K562 (cell line): Measurements from ENCODE around the gene BRMS1. TPM values are rescaled to one million over a fixed set of nuclear protein-coding genes. Genes with fewer than 3 reads are reported as not detected.

Experiments
- CBFA2T3 ChIP-seq: fragments of 450-650 bp; IDR thresholded peaks from 2 replicates; pipeline ENCODE4 v1.6.1; 2017
- HMGN3 ChIP-seq: IDR thresholded peaks from 2 replicates; pipeline ENCODE4 v1.6.1; 2011; ENCODE audit warnings: borderline replicate concordance, low read depth, mild to moderate bottlenecking, mixed read lengths, low read length; ENCODE audit not compliant: insufficient read length; ENCODE audit errors: extremely low read depth
- KLF6 ChIP-seq: fragments of 250-450 bp; sonication (Bioruptor Pico); IDR thresholded peaks from 2 replicates; pipeline ENCODE4 v1.4.0; 2020; ENCODE audit warnings: mild to moderate bottlenecking, moderate library complexity, borderline replicate concordance
- MNT ChIP-seq, 2 experiments: fragments of 450-650 bp; conservative IDR thresholded peaks; 2 replicates each; pipeline ENCODE4 v1.6.1; 2017; ENCODE audit warnings: mild to moderate bottlenecking in 2 of 2, moderate library complexity in 2 of 2
- MYC ChIP-seq, 2 experiments: fragments of 250-450 bp in 1 of 2; sonication (Bioruptor Pico) in 1 of 2; IDR thresholded peaks; 2 replicates each; pipeline versions ENCODE4 v1.5.1 to v1.6.1; 2012 to 2021; ENCODE audit warnings: low read depth in 2 of 2, borderline replicate concordance in 1 of 2, improper control_type of control experiment in 1 of 2, low read length in 1 of 2, mild to moderate bottlenecking in 1 of 2, moderate library complexity in 1 of 2
- NCOA2 ChIP-seq, 2 experiments: fragments of 450-650 bp; IDR thresholded peaks; 2 replicates each; pipeline ENCODE4 v1.6.1; 2018; ENCODE audit warnings: mild to moderate bottlenecking in 2 of 2, moderate library complexity in 1 of 2; ENCODE audit not compliant: partially characterized antibody in 2 of 2
- RBM15 ChIP-seq: fragments of 200-400 bp; formaldehyde crosslinking; IDR thresholded peaks from 2 replicates; pipeline ENCODE4 v1.6.1; 2018; ENCODE audit warnings: mild to moderate bottlenecking, low read length, moderate library complexity; ENCODE audit not compliant: insufficient read depth
- RNF2 ChIP-seq: sonication (generic); IDR thresholded peaks from 2 replicates; pipeline ENCODE4 v1.6.1; 2016
- ZFP30 ChIP-seq: fragments of 250-450 bp; sonication (Bioruptor Pico); IDR thresholded peaks from 2 replicates; pipeline ENCODE4 v1.8.0; 2022; ENCODE audit warnings: moderate library complexity, mild to moderate bottlenecking, inconsistent platforms, borderline replicate concordance
- ZFX ChIP-seq: sonication (generic); formaldehyde crosslinking; IDR thresholded peaks from 2 replicates; pipeline ENCODE4 v1.8.0; 2022; ENCODE audit warnings: mild to moderate bottlenecking, missing genetic modification reagents, moderate library complexity
- ZNF316 ChIP-seq: fragments of 450-650 bp; IDR thresholded peaks from 2 replicates; pipeline ENCODE4 v1.6.1; 2016
- ZNF347 ChIP-seq: fragments of 450-650 bp; formaldehyde crosslinking; IDR thresholded peaks from 2 replicates; pipeline ENCODE4 v1.4.0; 2020; ENCODE audit warnings: low read depth, mild to moderate bottlenecking, moderate library complexity
- polyA plus RNA-seq, 8 experiments: library from polyadenylated mRNA; depleted of rRNA in 4 of 8; stranded (reverse) in 5 of 8; unstranded in 3 of 8; fragments of >200 nt; fragmentation: Nextera tagmentation in 2 of 8; fragmentation: Illumina TruSeq in 1 of 8; extraction: Ambion mirVana in 2 of 8; extraction: Trizol in 1 of 8; gene quantifications; 2 replicates each; pipeline versions ENCODE4 v1.2.1 to v1.2.3, GENCODE V29; 2011 to 2014; ENCODE audit warnings: inconsistent platforms in 1 of 8, missing spikeins in 1 of 8
- total RNA-seq, 7 experiments: library from RNA; depleted of rRNA in 6 of 7; stranded (reverse); fragments of >200 nt in 6 of 7; fragmentation: Illumina TruSeq in 2 of 7; extraction: Trizol in 2 of 7; gene quantifications; 2 replicates each; pipeline versions ENCODE4 v1.2.1 to v1.2.3, GENCODE V29; 2011 to 2021; ENCODE audit warnings: low replicate concordance in 1 of 7
- TF ChIP-seq, protein P1 (sequence below): fragments of 450-650 bp; IDR thresholded peaks from 2 replicates; pipeline ENCODE4 v1.6.1; 2016; ENCODE audit warnings: mild to moderate bottlenecking, moderate library complexity

The BRMS1 gene
- total and polyA plus RNA-seq, 9 of the 15 experiments (the other 6 are each of a cell fraction or from before 2014, with no cell fraction given) = 2.2 to 78.8 (median 33.4) TPM

DNA sequence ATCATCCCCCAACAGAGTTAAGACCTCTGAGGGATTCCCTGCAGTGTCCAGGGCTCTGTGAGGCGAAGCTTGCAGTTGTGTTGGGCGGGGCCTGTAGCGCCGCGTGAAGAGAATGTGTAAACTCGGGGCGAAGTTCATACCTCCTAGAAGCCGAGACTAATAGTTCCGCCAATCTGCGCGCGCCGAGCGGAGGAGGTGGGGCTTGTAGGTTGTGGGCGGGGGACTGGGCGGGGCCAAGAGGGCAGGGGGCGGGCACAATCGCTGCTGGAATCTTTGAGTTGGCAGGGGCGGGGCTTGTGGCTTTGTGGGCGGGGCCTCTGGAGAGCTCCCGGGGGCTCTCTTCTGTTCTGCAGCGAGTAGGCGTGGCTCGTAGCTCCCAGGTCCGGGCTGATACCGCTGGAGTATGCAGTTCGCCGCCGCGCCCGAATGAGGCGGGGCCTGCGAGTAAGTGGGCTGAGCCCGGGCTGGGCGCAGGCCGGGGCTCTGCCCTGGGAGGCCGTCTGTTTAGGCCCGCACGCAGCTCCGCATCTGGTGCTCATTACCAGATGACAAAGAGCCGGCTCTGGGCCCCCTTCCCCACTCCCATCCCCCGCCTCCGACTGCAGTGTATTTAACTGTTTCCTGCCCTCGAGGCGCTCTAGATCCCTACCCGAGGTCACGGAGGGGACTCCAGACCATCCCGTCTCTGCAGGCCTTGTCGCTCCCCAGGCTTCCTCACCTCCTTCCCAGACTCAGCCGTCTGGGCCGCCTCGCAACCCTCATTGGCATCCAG is 32.2 kb downstream of the BRMS1 start (continued):
- TF ChIP-seq, protein P1, sequence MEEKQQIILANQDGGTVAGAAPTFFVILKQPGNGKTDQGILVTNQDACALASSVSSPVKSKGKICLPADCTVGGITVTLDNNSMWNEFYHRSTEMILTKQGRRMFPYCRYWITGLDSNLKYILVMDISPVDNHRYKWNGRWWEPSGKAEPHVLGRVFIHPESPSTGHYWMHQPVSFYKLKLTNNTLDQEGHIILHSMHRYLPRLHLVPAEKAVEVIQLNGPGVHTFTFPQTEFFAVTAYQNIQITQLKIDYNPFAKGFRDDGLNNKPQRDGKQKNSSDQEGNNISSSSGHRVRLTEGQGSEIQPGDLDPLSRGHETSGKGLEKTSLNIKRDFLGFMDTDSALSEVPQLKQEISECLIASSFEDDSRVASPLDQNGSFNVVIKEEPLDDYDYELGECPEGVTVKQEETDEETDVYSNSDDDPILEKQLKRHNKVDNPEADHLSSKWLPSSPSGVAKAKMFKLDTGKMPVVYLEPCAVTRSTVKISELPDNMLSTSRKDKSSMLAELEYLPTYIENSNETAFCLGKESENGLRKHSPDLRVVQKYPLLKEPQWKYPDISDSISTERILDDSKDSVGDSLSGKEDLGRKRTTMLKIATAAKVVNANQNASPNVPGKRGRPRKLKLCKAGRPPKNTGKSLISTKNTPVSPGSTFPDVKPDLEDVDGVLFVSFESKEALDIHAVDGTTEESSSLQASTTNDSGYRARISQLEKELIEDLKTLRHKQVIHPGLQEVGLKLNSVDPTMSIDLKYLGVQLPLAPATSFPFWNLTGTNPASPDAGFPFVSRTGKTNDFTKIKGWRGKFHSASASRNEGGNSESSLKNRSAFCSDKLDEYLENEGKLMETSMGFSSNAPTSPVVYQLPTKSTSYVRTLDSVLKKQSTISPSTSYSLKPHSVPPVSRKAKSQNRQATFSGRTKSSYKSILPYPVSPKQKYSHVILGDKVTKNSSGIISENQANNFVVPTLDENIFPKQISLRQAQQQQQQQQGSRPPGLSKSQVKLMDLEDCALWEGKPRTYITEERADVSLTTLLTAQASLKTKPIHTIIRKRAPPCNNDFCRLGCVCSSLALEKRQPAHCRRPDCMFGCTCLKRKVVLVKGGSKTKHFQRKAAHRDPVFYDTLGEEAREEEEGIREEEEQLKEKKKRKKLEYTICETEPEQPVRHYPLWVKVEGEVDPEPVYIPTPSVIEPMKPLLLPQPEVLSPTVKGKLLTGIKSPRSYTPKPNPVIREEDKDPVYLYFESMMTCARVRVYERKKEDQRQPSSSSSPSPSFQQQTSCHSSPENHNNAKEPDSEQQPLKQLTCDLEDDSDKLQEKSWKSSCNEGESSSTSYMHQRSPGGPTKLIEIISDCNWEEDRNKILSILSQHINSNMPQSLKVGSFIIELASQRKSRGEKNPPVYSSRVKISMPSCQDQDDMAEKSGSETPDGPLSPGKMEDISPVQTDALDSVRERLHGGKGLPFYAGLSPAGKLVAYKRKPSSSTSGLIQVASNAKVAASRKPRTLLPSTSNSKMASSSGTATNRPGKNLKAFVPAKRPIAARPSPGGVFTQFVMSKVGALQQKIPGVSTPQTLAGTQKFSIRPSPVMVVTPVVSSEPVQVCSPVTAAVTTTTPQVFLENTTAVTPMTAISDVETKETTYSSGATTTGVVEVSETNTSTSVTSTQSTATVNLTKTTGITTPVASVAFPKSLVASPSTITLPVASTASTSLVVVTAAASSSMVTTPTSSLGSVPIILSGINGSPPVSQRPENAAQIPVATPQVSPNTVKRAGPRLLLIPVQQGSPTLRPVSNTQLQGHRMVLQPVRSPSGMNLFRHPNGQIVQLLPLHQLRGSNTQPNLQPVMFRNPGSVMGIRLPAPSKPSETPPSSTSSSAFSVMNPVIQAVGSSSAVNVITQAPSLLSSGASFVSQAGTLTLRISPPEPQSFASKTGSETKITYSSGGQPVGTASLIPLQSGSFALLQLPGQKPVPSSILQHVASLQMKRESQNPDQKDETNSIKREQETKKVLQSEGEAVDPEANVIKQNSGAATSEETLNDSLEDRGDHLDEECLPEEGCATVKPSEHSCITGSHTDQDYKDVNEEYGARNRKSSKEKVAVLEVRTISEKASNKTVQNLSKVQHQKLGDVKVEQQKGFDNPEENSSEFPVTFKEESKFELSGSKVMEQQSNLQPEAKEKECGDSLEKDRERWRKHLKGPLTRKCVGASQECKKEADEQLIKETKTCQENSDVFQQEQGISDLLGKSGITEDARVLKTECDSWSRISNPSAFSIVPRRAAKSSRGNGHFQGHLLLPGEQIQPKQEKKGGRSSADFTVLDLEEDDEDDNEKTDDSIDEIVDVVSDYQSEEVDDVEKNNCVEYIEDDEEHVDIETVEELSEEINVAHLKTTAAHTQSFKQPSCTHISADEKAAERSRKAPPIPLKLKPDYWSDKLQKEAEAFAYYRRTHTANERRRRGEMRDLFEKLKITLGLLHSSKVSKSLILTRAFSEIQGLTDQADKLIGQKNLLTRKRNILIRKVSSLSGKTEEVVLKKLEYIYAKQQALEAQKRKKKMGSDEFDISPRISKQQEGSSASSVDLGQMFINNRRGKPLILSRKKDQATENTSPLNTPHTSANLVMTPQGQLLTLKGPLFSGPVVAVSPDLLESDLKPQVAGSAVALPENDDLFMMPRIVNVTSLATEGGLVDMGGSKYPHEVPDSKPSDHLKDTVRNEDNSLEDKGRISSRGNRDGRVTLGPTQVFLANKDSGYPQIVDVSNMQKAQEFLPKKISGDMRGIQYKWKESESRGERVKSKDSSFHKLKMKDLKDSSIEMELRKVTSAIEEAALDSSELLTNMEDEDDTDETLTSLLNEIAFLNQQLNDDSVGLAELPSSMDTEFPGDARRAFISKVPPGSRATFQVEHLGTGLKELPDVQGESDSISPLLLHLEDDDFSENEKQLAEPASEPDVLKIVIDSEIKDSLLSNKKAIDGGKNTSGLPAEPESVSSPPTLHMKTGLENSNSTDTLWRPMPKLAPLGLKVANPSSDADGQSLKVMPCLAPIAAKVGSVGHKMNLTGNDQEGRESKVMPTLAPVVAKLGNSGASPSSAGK = peak; percentile 75; the same call in 1 of the 2 replicates
- TF ChIP-seq ZFP30 (CRISPR knock-in tag) (no peak), ZNF316 (0 out of 2 replicates have a peak, but pooled peaks have one; percentile 7), MYC (IDR thresholded peaks at IDR 0.05; ENCODE audit: low read depth, low read length) (peak; percentile 10; the same call in 1 of the 2 replicates), MYC (CRISPR knock-in tag; IDR thresholded peaks at IDR 0.05; ENCODE audit: borderline replicate concordance, low read depth) (no peak), RNF2 (no peak), NCOA2 (IDR thresholded peaks at IDR 0.05; ENCODE audit: partially characterized antibody in 2 of 2) (no peak), ZFX (CRISPR knock-in tag) (peak; percentile 65), MNT (conservative IDR thresholded peaks at IDR 0.05) (no peak), HMGN3 (peak; percentile 54), KLF6 (CRISPR knock-in tag) (0 out of 2 replicates have a peak, but pooled peaks have one; percentile 17), ZNF347 (CRISPR knock-in tag) (no peak), RBM15 (no peak), CBFA2T3 (no peak)
